ENCODE measurements around the gene KLK8. TPM values are rescaled to one million over a fixed set of nuclear protein-coding genes. Genes with fewer than 3 reads are reported as not detected.

KLK8 gene
- total RNA-seq, 1 donor from 2014 or later, result 9.1 TPM

GRCh38 chr19:50968716-50969412, 32.5 kb downstream of the KLK8 start:
- TF ChIP-seq CTCF (conservative IDR thresholded peaks at IDR 0.05; ENCODE audit: low read depth, low read length), result no peak
- H3K4me3 ChIP-seq (ENCODE audit: low read depth, low read length), result no peak overlapping the region
- DNase-seq (ENCODE audit: low read depth), result no peak

GRCh38 chr19:50967929-50968715, 33.3 kb downstream of the KLK8 start:
- no peak for DNase-seq (ENCODE audit: low read depth)
- TF ChIP-seq CTCF (conservative IDR thresholded peaks at IDR 0.05; ENCODE audit: low read depth, low read length), result no peak
- H3K4me3 ChIP-seq (ENCODE audit: low read depth, low read length), result no peak overlapping the region

- no peak overlapping the region for H3K4me3 ChIP-seq (ENCODE audit: low read depth, low read length)
- DNase-seq (ENCODE audit: low read depth), result no peak
- TF ChIP-seq CTCF (conservative IDR thresholded peaks at IDR 0.05; ENCODE audit: low read depth, low read length), result no peak
Observed at GRCh38 chr19:50964266-50964665, 37.1 kb downstream of the KLK8 start.

- H3K4me3 ChIP-seq (ENCODE audit: low read depth, low read length), result no peak overlapping the region
- DNase-seq (ENCODE audit: low read depth), result no peak
- no peak for TF ChIP-seq CTCF (conservative IDR thresholded peaks at IDR 0.05; ENCODE audit: low read depth, low read length)
Observed at GRCh38 chr19:50963381-50963780, 38.0 kb downstream of the KLK8 start.

- TF ChIP-seq CTCF (conservative IDR thresholded peaks at IDR 0.05; ENCODE audit: low read depth, low read length), result no peak
Observed at GRCh38 chr19:50962245-50962644, 39.2 kb downstream of the KLK8 start.

GRCh38 chr19:50959731-50960500, 41.5 kb downstream of the KLK8 start:
- no peak for TF ChIP-seq CTCF (conservative IDR thresholded peaks at IDR 0.05; ENCODE audit: low read depth, low read length)
- no peak for DNase-seq (ENCODE audit: low read depth)
- no peak overlapping the region for H3K4me3 ChIP-seq (ENCODE audit: low read depth, low read length)

More at GRCh38 chr19:50962245-50962644, 39.2 kb downstream of the KLK8 start:
- H3K4me3 ChIP-seq (ENCODE audit: low read depth, low read length), result no peak overlapping the region
- no peak for DNase-seq (ENCODE audit: low read depth)

Data from epithelial cell of proximal tubule (primary cell).